Stimulated activated CD4-positive, alpha-beta T cell treated with anti-CD3 and anti-CD28 coated beads, TNF-alpha, amount 100 ng/mL, for 48 hours (primary cell): ENCODE data around the gene S100A9.
"Not testable (repeated sequence)": the region's sequence is repeated elsewhere in the genome, so short reads cannot be mapped to it uniquely, and the experiment has no call there.

ENCODE experiments used
- DNase-seq, 3 donors: peaks; one replicate each; pipeline ENCODE4 v3.0.0-alpha.2; 2020; ENCODE audit warnings: low read depth in 3 of 3

The S100A9 gene

GRCh38 chr1:153405825-153406599 is 48.4 kb downstream of the S100A9 start:
- not testable (repeated sequence) for DNase-seq

- DNase-seq: not testable (repeated sequence)
Measured at GRCh38 chr1:153407274-153407673, 49.6 kb downstream of the S100A9 start.
